Uterus (tissue), 4 donors: Measurements from ENCODE around the gene FLYWCH1. TPM values are rescaled to one million over a fixed set of nuclear protein-coding genes. Genes with fewer than 3 reads are reported as not detected.

Experiments used
- DNase-seq, 2 donors: peaks; one replicate each; pipeline ENCODE4 v3.0.0-alpha.2; 2019 to 2020
- H3K27ac ChIP-seq, 2 donors: fragments of 200-600 bp; sonication (generic); 1 replicate in 1 of 2; 2 replicates in 1 of 2; pipeline ENCODE4 v1.5.1; 2016 to 2018
- H3K27me3 ChIP-seq, 2 donors: fragments of 200-600 bp; sonication (generic); one replicate each; pipeline ENCODE4 v1.5.1; 2018 to 2019; ENCODE audit warnings: control low read depth in 1 of 2
- H3K36me3 ChIP-seq, 2 donors: fragments of 200-600 bp; sonication (generic); one replicate each; pipeline ENCODE4 v1.5.1; 2019; ENCODE audit warnings: control low read depth in 1 of 2
- H3K4me1 ChIP-seq, 2 donors: fragments of 200-600 bp; sonication (generic); one replicate each; pipeline ENCODE4 v1.5.1; 2018 to 2019; ENCODE audit warnings: control low read depth in 1 of 2
- H3K4me3 ChIP-seq, 2 donors: fragments of 200-600 bp; sonication (generic); 1 replicate in 1 of 2; 2 replicates in 1 of 2; pipeline ENCODE4 v1.5.1; 2018 to 2019; ENCODE audit warnings: mild to moderate bottlenecking in 1 of 2
- H3K9me3 ChIP-seq, 2 donors: fragments of 200-600 bp; sonication (generic); one replicate each; pipeline ENCODE4 v1.5.1; 2019; ENCODE audit warnings: control low read depth in 1 of 2
- POLR2A ChIP-seq, 2 donors: fragments of 450-650 bp; IDR thresholded peaks; one replicate each; pipeline ENCODE4 v1.6.1; 2016; ENCODE audit warnings: antibody characterized with exemption in 2 of 2, mild to moderate bottlenecking in 1 of 2, moderate library complexity in 1 of 2
- intact Hi-C: fragments of 100-400 bp; cut with DNase I; formaldehyde crosslinking; loops from one replicate; pipeline ENCODE4 v1.15.1; 2023; ENCODE audit warnings: low total_unique reads
- total RNA-seq, 4 donors: library from RNA; depleted of rRNA in 3 of 4; stranded (reverse); fragments of >200 nt in 3 of 4; gene quantifications; one replicate each; pipeline versions ENCODE4 v1.1.0 to v1.2.4, GENCODE V29; 2014 to 2023
- TF ChIP-seq, protein P1 (sequence below), 4 experiments: fragments of 200-600 bp in 2 of 4; fragments of 450-650 bp in 2 of 4; sonication (generic) in 2 of 4; IDR thresholded peaks; one replicate each; pipeline ENCODE4 v1.5.1; 2016 to 2019; ENCODE audit warnings: antibody characterized with exemption in 4 of 4, mild to moderate bottlenecking in 2 of 4, moderate library complexity in 1 of 4
- donor health status: DM: yes; HTN: yes; CAD: no.

The FLYWCH1 gene
- total RNA-seq, 4 donors from 2014 or later, result 11.5 to 62.3 (median 27.2) TPM

DNA sequence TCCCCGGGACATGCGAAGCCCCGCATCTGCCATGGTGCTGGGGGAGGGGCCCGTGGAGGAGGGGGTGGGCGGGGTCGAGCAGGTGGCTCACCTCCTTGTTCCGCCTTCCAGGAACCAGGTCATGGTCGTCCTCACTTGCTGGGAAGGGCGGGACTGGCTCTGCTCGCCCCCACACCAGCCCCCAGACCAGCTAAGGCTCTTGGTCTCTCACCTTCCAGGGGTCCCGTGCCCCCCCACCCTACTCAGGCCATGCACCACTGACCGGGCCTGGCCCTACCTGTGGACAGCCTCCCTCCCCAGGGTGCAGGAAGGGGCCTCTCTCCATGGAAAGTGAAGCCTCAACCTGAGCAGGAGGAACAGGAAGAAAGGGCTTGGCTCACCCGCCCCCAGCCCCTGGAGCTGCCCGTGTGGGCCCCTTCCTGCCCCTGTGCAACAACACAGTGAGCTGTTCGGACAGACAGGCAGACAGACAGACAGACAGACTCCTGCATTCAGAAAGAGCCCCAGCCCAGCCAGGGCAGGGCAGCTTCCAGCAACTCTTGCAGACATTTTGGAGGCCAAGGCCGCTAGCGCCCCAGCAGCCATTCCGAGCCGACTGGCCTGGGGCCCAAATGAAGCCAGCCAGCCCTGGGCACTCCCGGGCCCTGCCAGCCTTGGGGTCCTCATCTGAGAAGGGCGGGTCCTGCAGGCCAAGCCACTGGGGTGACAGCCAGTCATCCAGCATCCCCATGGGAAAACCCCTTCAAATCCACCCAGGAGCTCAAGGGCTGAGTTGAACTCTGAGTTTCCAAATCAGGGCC is 44.2 kb downstream of the FLYWCH1 start:
- H3K4me1 ChIP-seq, result no peaks in the 10 kb centered on the region
- no peaks in the 10 kb centered on the region for H3K9me3 ChIP-seq
- H3K36me3 ChIP-seq, result no peaks in the 10 kb centered on the region
- intact Hi-C loops, result no loop called here
- H3K27me3 ChIP-seq, result no peaks in the 10 kb centered on the region
- H3K4me3 ChIP-seq, result no peak overlapping the region
- no peak for DNase-seq
- no peak for TF ChIP-seq POLR2A (IDR thresholded peaks at IDR 0.05)
- TF ChIP-seq, protein P1, sequence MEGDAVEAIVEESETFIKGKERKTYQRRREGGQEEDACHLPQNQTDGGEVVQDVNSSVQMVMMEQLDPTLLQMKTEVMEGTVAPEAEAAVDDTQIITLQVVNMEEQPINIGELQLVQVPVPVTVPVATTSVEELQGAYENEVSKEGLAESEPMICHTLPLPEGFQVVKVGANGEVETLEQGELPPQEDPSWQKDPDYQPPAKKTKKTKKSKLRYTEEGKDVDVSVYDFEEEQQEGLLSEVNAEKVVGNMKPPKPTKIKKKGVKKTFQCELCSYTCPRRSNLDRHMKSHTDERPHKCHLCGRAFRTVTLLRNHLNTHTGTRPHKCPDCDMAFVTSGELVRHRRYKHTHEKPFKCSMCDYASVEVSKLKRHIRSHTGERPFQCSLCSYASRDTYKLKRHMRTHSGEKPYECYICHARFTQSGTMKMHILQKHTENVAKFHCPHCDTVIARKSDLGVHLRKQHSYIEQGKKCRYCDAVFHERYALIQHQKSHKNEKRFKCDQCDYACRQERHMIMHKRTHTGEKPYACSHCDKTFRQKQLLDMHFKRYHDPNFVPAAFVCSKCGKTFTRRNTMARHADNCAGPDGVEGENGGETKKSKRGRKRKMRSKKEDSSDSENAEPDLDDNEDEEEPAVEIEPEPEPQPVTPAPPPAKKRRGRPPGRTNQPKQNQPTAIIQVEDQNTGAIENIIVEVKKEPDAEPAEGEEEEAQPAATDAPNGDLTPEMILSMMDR (IDR thresholded peaks at IDR 0.05), result no peak
- H3K27ac ChIP-seq, result no peak overlapping the region

DNA sequence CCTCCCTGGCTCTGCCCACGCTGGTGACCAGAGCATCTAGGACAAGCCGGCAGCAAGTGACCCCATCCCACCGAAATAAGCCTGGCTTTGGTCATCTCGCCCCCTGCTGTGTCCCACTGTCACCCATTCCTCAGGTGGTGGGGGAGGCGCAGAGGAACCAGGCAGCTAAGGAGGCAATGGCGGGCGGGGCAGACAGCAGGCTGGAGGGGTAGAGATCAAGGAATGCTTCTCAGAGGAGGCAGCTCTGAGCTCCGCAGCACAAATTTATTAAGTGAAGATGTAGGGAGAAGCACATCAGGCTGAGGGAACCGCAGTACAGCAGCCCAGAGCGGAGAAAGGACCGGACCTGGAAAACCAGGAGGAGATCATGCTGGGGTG is 44.8 kb downstream of the FLYWCH1 start:
- no peak for DNase-seq
- Histone ChIP-seq H3K4me1 (no peaks in the 10 kb centered on the region), H3K4me3 (no peak overlapping the region), H3K9me3 (no peaks in the 10 kb centered on the region), H3K27me3 (peaks cover 0 to 2% of the 10 kb centered on the region in 2 donors), H3K27ac (no peak overlapping the region), H3K36me3 (no peaks in the 10 kb centered on the region)
- intact Hi-C loops, result no loop called here
- TF ChIP-seq, protein P1 (IDR thresholded peaks at IDR 0.05), result no peak
- no peak for TF ChIP-seq POLR2A (IDR thresholded peaks at IDR 0.05)

DNA sequence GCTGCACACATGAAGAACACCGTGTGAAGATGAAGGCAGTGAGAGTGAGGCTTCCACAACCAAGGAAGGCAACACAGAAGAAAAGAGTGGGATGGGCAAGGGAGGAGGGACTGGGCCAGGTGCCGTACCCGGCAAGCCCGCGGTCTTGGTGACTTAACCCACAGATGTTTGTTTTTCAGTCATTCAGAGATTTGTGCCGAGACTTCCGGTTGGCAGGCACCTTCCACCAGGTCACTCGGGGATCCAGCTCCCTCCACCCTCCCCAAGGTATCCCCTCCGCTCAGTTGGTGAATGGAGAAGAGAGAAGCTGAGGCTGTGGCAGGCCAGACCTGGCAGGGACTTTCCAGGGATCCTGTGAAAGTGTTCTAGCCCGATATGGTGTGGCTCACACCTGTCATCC is 47.5 kb downstream of the FLYWCH1 start:
- no peaks in the 10 kb centered on the region for H3K36me3 ChIP-seq

DNA sequence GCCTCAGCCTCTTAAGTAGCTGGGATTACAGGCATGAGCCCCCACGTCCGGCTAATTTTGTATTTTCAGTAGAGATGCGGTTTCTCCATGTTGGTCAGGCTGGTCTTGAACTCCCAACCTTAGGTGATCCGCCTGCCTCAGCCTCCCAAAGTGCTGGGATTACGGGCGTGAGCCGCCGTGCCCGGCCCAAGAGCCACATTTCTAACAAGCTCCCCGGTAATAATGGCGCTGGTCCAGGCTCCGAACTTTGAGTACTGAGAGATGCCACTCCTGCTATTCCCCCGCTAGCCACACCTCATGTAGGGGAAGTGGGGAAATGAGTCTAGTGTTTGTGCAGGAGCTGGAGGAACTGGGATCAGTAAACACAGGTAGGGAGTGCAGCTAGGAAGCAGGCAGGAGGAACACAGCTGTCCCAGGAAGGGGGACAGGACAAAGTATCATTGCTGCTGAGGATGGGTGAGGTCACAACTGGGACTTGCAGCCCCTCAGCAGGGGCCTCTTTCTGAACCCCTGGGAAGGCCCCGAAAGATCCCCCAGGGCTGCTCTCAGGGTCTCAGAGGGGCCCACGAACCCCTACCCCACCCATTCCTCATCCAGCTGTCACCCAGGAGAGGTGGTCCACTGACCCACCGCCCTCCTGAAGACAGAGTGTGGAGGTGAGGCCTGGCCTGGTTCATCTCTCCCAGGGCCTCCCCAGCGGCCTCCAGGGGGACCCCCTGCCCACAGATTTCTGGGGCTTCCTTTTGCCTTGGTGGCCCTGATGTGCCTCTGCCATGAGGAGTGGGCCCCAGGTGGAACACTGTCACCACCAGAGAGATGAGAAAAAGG is 48.7 kb downstream of the FLYWCH1 start:
- H3K4me3 ChIP-seq, result no peak overlapping the region
- no peaks in the 10 kb centered on the region for H3K9me3 ChIP-seq
- peaks cover 0 to 23% of the 10 kb centered on the region in 2 donors for H3K4me1 ChIP-seq
- no peak overlapping the region for H3K27ac ChIP-seq
- DNase-seq, result no peak
- TF ChIP-seq POLR2A (IDR thresholded peaks at IDR 0.05), result no peak
- TF ChIP-seq, protein P1 (IDR thresholded peaks at IDR 0.05), result no peak
- H3K27me3 ChIP-seq, result peaks cover 16 to 25% of the 10 kb centered on the region in 2 donors
- no peaks in the 10 kb centered on the region for H3K36me3 ChIP-seq
- intact Hi-C loops, result no loop called here

More for the DNA sequence above, 47.5 kb downstream of the FLYWCH1 start:
- Histone ChIP-seq H3K9me3 (no peaks in the 10 kb centered on the region), H3K27me3 (peaks cover 13 to 16% of the 10 kb centered on the region in 2 donors), H3K4me3 (no peak overlapping the region), H3K27ac (no peak overlapping the region), H3K4me1 (peaks cover 0 to 14% of the 10 kb centered on the region in 2 donors)
- intact Hi-C loops, result no loop called here
- no peak for DNase-seq
- TF ChIP-seq, protein P1 (IDR thresholded peaks at IDR 0.05), result no peak
- TF ChIP-seq POLR2A (IDR thresholded peaks at IDR 0.05), result no peak
